ENCODE measurements around the gene MOXD1.

The MOXD1 gene

GRCh38 chr6:132401618-132402285, 477 bp upstream of the MOXD1 start (continued):
- TF ChIP-seq, protein P1, sequence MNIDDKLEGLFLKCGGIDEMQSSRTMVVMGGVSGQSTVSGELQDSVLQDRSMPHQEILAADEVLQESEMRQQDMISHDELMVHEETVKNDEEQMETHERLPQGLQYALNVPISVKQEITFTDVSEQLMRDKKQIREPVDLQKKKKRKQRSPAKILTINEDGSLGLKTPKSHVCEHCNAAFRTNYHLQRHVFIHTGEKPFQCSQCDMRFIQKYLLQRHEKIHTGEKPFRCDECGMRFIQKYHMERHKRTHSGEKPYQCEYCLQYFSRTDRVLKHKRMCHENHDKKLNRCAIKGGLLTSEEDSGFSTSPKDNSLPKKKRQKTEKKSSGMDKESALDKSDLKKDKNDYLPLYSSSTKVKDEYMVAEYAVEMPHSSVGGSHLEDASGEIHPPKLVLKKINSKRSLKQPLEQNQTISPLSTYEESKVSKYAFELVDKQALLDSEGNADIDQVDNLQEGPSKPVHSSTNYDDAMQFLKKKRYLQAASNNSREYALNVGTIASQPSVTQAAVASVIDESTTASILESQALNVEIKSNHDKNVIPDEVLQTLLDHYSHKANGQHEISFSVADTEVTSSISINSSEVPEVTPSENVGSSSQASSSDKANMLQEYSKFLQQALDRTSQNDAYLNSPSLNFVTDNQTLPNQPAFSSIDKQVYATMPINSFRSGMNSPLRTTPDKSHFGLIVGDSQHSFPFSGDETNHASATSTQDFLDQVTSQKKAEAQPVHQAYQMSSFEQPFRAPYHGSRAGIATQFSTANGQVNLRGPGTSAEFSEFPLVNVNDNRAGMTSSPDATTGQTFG (tag by site-specific recombination; IDR thresholded peaks at IDR 0.05; ENCODE audit: borderline replicate concordance), result no peak
- TF ChIP-seq ZNF248 (tag by site-specific recombination; IDR thresholded peaks at IDR 0.05), result no peak
- TF ChIP-seq ZNF2 (tag by site-specific recombination; IDR thresholded peaks at IDR 0.05), result 0 out of 2 replicates have a peak, but pooled peaks have one; percentile 28
- no peak for TF ChIP-seq ZNF677 (tag by site-specific recombination; IDR thresholded peaks at IDR 0.05)
- TF ChIP-seq ZBTB20 (tag by site-specific recombination; IDR thresholded peaks at IDR 0.05), result no peak
- no peak for TF ChIP-seq ZBTB8A (tag by site-specific recombination; IDR thresholded peaks at IDR 0.05)
- 0 out of 2 replicates have a peak, but pooled peaks have one; percentile 7 for TF ChIP-seq SP7 (tag by site-specific recombination; IDR thresholded peaks at IDR 0.05)
- no peak for TF ChIP-seq ZNF280D (tag by site-specific recombination; IDR thresholded peaks at IDR 0.05)
- no peak for TF ChIP-seq ZNF558 (tag by site-specific recombination; IDR thresholded peaks at IDR 0.05)
- peak; percentile 8; the same call in 1 of the 2 replicates for TF ChIP-seq SP2 (tag by site-specific recombination; IDR thresholded peaks at IDR 0.05)
- TF ChIP-seq, protein P2, sequence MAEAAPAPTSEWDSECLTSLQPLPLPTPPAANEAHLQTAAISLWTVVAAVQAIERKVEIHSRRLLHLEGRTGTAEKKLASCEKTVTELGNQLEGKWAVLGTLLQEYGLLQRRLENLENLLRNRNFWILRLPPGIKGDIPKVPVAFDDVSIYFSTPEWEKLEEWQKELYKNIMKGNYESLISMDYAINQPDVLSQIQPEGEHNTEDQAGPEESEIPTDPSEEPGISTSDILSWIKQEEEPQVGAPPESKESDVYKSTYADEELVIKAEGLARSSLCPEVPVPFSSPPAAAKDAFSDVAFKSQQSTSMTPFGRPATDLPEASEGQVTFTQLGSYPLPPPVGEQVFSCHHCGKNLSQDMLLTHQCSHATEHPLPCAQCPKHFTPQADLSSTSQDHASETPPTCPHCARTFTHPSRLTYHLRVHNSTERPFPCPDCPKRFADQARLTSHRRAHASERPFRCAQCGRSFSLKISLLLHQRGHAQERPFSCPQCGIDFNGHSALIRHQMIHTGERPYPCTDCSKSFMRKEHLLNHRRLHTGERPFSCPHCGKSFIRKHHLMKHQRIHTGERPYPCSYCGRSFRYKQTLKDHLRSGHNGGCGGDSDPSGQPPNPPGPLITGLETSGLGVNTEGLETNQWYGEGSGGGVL (tag by site-specific recombination; IDR thresholded peaks at IDR 0.05), result peak; percentile 27; the same call in 1 of the 2 replicates
- TF ChIP-seq ZNF335 (tag by site-specific recombination; conservative IDR thresholded peaks at IDR 0.05), result peak; percentile 48
- peak; percentile 57; the same call in 1 of the 2 replicates for TF ChIP-seq ZNF341 (tag by site-specific recombination; IDR thresholded peaks at IDR 0.05; ENCODE audit: low read depth)
- TF ChIP-seq ZNF24 (tag by site-specific recombination; IDR thresholded peaks at IDR 0.05), result no peak
- TF ChIP-seq ZNF777 (tag by site-specific recombination; IDR thresholded peaks at IDR 0.05; ENCODE audit: borderline replicate concordance), result peak; percentile 98
- peak; percentile 46; the same call in 1 of the 2 replicates for TF ChIP-seq ZBTB48 (tag by site-specific recombination; IDR thresholded peaks at IDR 0.05)
- no peak for TF ChIP-seq ZNF426 (tag by site-specific recombination; IDR thresholded peaks at IDR 0.05)
- 0 out of 2 replicates have a peak, but pooled peaks have one; percentile 61 for TF ChIP-seq ZNF10 (tag by site-specific recombination; IDR thresholded peaks at IDR 0.05)
- TF ChIP-seq, protein P3, sequence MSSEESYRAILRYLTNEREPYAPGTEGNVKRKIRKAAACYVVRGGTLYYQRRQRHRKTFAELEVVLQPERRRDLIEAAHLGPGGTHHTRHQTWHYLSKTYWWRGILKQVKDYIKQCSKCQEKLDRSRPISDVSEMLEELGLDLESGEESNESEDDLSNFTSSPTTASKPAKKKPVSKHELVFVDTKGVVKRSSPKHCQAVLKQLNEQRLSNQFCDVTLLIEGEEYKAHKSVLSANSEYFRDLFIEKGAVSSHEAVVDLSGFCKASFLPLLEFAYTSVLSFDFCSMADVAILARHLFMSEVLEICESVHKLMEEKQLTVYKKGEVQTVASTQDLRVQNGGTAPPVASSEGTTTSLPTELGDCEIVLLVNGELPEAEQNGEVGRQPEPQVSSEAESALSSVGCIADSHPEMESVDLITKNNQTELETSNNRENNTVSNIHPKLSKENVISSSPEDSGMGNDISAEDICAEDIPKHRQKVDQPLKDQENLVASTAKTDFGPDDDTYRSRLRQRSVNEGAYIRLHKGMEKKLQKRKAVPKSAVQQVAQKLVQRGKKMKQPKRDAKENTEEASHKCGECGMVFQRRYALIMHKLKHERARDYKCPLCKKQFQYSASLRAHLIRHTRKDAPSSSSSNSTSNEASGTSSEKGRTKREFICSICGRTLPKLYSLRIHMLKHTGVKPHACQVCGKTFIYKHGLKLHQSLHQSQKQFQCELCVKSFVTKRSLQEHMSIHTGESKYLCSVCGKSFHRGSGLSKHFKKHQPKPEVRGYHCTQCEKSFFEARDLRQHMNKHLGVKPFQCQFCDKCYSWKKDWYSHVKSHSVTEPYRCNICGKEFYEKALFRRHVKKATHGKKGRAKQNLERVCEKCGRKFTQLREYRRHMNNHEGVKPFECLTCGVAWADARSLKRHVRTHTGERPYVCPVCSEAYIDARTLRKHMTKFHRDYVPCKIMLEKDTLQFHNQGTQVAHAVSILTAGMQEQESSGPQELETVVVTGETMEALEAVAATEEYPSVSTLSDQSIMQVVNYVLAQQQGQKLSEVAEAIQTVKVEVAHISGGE (tag by site-specific recombination; conservative IDR thresholded peaks at IDR 0.05; ENCODE audit: low read depth), result no peak
- TF ChIP-seq ZBTB17 (tag by site-specific recombination; IDR thresholded peaks at IDR 0.05), result 0 out of 2 replicates have a peak, but pooled peaks have one; percentile 53
- TF ChIP-seq ZSCAN30 (tag by site-specific recombination; IDR thresholded peaks at IDR 0.05), result no peak
- TF ChIP-seq, protein P4, sequence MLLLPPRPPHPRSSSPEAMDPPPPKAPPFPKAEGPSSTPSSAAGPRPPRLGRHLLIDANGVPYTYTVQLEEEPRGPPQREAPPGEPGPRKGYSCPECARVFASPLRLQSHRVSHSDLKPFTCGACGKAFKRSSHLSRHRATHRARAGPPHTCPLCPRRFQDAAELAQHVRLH (tag by site-specific recombination; IDR thresholded peaks at IDR 0.05), result no peak
- TF ChIP-seq ZNF391 (tag by site-specific recombination; IDR thresholded peaks at IDR 0.05; ENCODE audit: borderline replicate concordance, low read depth), result no peak
- no peak for TF ChIP-seq ZNF664 (tag by site-specific recombination; IDR thresholded peaks at IDR 0.05)
- 0 out of 2 replicates have a peak, but pooled peaks have one; percentile 9 for TF ChIP-seq ZNF501 (tag by site-specific recombination; IDR thresholded peaks at IDR 0.05)
- peak; percentile 14; the same call in 1 of the 2 replicates for TF ChIP-seq ZNF843 (tag by site-specific recombination; IDR thresholded peaks at IDR 0.05)
- peak; percentile 81; the same call in 1 of the 2 replicates for TF ChIP-seq ZNF202 (tag by site-specific recombination; IDR thresholded peaks at IDR 0.05; ENCODE audit: borderline replicate concordance)
- peak; percentile 56 for TF ChIP-seq PRDM1 (tag by site-specific recombination; IDR thresholded peaks at IDR 0.05)
